HL-60 (cell line): ENCODE measurements around the gene COPS7A.

Experiments
- DNase-seq, 2 experiments: peaks; one replicate each; pipeline ENCODE4 v3.0.0-alpha.2; 2010 to 2020; ENCODE audit warnings: low read depth in 1 of 2, low spot score in 1 of 2
- H3K27ac ChIP-seq: fragments of 250-450 bp; sonication (Bioruptor Pico); replicated peaks from 2 replicates; pipeline ENCODE4 v1.5.1; 2020; ENCODE audit warnings: mild to moderate bottlenecking, moderate library complexity
- H3K27me3 ChIP-seq: fragments of 250-450 bp; sonication (Bioruptor Pico); 2 replicates; pipeline ENCODE4 v1.5.1; 2021; ENCODE audit warnings: mild to moderate bottlenecking, moderate library complexity; ENCODE audit not compliant: insufficient read depth, poor library complexity, severe bottlenecking
- H3K4me3 ChIP-seq: replicated peaks from 2 replicates; pipeline ENCODE4 v1.5.1; 2011; ENCODE audit warnings: mild to moderate bottlenecking, control low read depth, low read length; ENCODE audit not compliant: insufficient read depth
- CTCF ChIP-seq: IDR thresholded peaks from one replicate; pipeline ENCODE4 v1.5.1; 2011; ENCODE audit warnings: low read length, control low read depth, inconsistent platforms; ENCODE audit not compliant: insufficient read depth
- GABPA ChIP-seq: IDR thresholded peaks from 2 replicates; pipeline ENCODE4 v1.6.1; 2012; ENCODE audit warnings: low read depth
- POLR2AphosphoS5 ChIP-seq: IDR thresholded peaks from 2 replicates; pipeline ENCODE4 v1.6.1; 2012; ENCODE audit warnings: low read depth
- REST ChIP-seq: IDR thresholded peaks from 2 replicates; pipeline ENCODE4 v1.6.1; 2012; ENCODE audit warnings: low read depth; ENCODE audit not compliant: insufficient replicate concordance
- SPI1 ChIP-seq: IDR thresholded peaks from 2 replicates; pipeline ENCODE4 v1.6.1; 2012; ENCODE audit warnings: low read depth, mild to moderate bottlenecking, borderline replicate concordance

COPS7A gene

DNA sequence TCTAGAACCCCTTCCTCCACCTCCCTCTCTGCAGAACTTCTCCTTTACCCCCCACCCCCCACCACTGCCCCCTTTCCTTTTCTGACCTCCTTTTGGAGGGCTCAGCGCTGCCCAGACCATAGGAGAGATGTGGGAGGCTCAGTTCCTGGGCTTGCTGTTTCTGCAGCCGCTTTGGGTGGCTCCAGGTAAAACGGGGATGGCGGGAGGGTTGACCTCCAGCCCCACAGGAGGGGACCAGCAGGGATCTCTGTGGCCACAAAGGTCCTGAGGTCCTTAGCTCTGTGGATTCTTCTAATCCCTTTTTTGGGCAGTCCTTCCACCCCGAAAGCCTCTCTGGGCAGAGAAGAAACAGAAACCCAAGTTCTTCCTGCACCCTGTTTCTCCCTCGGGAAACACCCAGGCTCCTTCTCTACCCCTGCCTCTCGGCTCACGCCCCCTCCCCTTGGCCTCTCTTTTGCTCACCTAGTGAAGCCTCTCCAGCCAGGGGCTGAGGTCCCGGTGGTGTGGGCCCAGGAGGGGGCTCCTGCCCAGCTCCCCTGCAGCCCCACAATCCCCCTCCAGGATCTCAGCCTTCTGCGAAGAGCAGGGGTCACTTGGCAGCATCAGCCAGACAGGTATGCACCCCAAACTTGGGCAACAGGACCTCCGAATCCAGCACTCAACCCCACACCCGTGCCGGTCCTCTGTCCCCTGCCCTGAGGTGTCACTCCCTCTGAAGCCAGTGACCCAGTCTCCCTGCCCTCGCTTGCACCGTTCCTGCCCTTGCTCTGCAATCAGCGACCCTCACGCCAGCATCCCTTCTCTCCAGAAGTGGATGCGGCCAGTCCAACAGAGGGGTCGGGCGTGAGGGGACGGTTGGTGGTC lies 49.1 kb downstream of the COPS7A start:
- TF ChIP-seq POLR2AphosphoS5 (no peak), REST (no peak), SPI1 (no peak), GABPA (no peak), CTCF (no peak)
- Histone ChIP-seq H3K4me3 (no peak overlapping the region), H3K27ac (no peak overlapping the region), H3K27me3 (peaks cover 38% of the 10 kb centered on the region)
- no peak for DNase-seq

DNA sequence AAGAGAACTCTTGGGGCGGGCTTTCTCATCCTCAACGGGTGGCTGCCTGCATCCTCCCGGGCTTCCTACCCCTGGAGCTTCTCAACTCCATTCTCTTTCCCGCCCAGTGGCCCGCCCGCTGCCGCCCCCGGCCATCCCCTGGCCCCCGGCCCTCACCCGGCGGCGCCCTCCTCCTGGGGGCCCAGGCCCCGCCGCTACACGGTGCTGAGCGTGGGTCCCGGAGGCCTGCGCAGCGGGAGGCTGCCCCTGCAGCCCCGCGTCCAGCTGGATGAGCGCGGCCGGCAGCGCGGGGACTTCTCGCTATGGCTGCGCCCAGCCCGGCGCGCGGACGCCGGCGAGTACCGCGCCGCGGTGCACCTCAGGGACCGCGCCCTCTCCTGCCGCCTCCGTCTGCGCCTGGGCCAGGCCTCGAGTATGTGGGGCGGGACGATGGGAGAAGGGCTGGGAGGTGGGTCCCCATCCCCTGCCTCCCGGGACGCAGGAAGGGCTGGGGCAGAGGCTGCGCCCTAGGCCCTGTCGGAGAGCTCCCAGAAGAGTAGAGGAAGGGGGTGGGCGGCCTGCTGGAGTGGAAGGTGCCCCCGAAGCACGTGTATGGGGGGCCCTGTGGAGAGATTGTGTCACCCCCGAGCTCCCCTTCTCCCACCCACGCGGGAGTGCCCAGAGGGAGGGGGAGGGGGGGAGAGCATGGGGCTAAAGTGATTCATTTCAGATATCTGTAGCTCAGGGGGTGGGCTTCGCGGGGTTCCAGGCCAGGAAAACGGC lies 49.9 kb downstream of the COPS7A start:
- DNase-seq, result no peak
- peaks cover 32% of the 10 kb centered on the region for H3K27me3 ChIP-seq
- no peak overlapping the region for H3K4me3 ChIP-seq
- no peak for TF ChIP-seq CTCF
- TF ChIP-seq GABPA, result no peak
- TF ChIP-seq SPI1, result no peak
- no peak for TF ChIP-seq POLR2AphosphoS5
- no peak for TF ChIP-seq REST
- no peak overlapping the region for H3K27ac ChIP-seq

GRCh38 chr12:6774499-6775062 lies 50.7 kb downstream of the COPS7A start:
- DNase-seq, result no peak
- H3K27me3 ChIP-seq, result peaks cover 25% of the 10 kb centered on the region
- no peak for TF ChIP-seq POLR2AphosphoS5

More at GRCh38 chr12:6774499-6775062, 50.7 kb downstream of the COPS7A start:
- no peak overlapping the region for H3K27ac ChIP-seq
- no peak overlapping the region for H3K4me3 ChIP-seq
